A549 (cell line): Measurements from ENCODE around the gene CASK. TPM values are rescaled to one million over a fixed set of nuclear protein-coding genes. Genes with fewer than 3 reads are reported as not detected.

Source experiments
- ATAC-seq, 2 experiments: fragments of 200-7000 bp in 1 of 2; fragments of >200 bp in 1 of 2; cut with Nextera tagmentation in 1 of 2; cut with Tn5 transposase in 1 of 2; 3 replicates each; pipeline versions ENCODE4 v1.8.0 to v1.9.1; 2018 to 2020; ENCODE audit warnings: mild to moderate bottlenecking in 1 of 2, moderate library complexity in 1 of 2
- CTCF ChIA-PET: fragments of 300-600 bp; sonication (Branson Sonifier 250); formaldehyde crosslinking; extraction: SDS; loops from one replicate; lab custom pipeline; 2021; ENCODE audit warnings: antibody characterized with exemption, inconsistent platforms; lab: Yijun Ruan, JAX
- POLR2A ChIA-PET: fragments of 350-600 bp; formaldehyde crosslinking; extraction: SDS; loops from one replicate; lab custom pipeline; 2021; ENCODE audit warnings: antibody characterized with exemption, inconsistent platforms; lab: Yijun Ruan, JAX
- DNase-seq, 2 experiments: peaks; one replicate each; pipeline versions ENCODE4 v3.0.0 to v3.0.0-alpha.2; 2011 to 2016; ENCODE audit warnings: low read depth in 1 of 2, low spot score in 1 of 2
- FAIRE-seq: peaks from 2 replicates; lab custom pipeline; 2011; peaks lifted over from hg19 to GRCh38; lab: Jason Lieb, UNC
- H3K27ac ChIP-seq, 2 experiments: fragments of >200 bp; sonication (Bioruptor Twin); formaldehyde crosslinking; 3 replicates each; pipeline ENCODE4 v1.5.1; 2016 to 2017
- H3K4me1 ChIP-seq: fragments of >200 bp; sonication (Bioruptor Twin); formaldehyde crosslinking; 3 replicates; pipeline ENCODE4 v1.6.1; 2016
- H3K4me2 ChIP-seq: fragments of >200 bp; sonication (Bioruptor Twin); formaldehyde crosslinking; 3 replicates; pipeline ENCODE4 v1.6.1; 2016
- H3K4me3 ChIP-seq: fragments of >200 bp; sonication (Bioruptor Twin); formaldehyde crosslinking; 3 replicates; pipeline ENCODE4 v1.5.1; 2016
- H3K9me3 ChIP-seq: fragments of >200 bp; sonication (Bioruptor Twin); formaldehyde crosslinking; 3 replicates; pipeline ENCODE4 v1.6.1; 2016
- BCL3 ChIP-seq: fragments of >200 bp; sonication (Bioruptor Twin); formaldehyde crosslinking; IDR thresholded peaks from 3 replicates; pipeline ENCODE4 v1.6.1; 2016
- BHLHE40 ChIP-seq: IDR thresholded peaks from 2 replicates; pipeline ENCODE4 v1.6.1; 2012; ENCODE audit warnings: low read depth, low read length, inconsistent platforms
- E2F6 ChIP-seq: IDR thresholded peaks from 2 replicates; pipeline ENCODE4 v1.6.1; 2012; ENCODE audit warnings: low read depth, borderline replicate concordance
- EHMT2 ChIP-seq: fragments of 200-600 bp; sonication (generic); IDR thresholded peaks from 2 replicates; pipeline ENCODE4 v1.6.1; 2016; ENCODE audit warnings: antibody characterized with exemption, low read depth, mild to moderate bottlenecking, moderate library complexity
- ESRRA ChIP-seq: fragments of 150-350 bp; IDR thresholded peaks from 2 replicates; pipeline ENCODE4 v1.6.1; 2014; ENCODE audit warnings: mild to moderate bottlenecking, low read length, borderline replicate concordance
- FOXS1 ChIP-seq: fragments of 250-450 bp; sonication (Bioruptor Pico); IDR thresholded peaks from 2 replicates; pipeline ENCODE4 v1.5.0; 2020; ENCODE audit warnings: mild to moderate bottlenecking, moderate library complexity
- GATA3 ChIP-seq: IDR thresholded peaks from 2 replicates; pipeline ENCODE4 v1.6.1; 2012; ENCODE audit warnings: borderline replicate concordance
- HOXA7 ChIP-seq: fragments of 250-450 bp; sonication (Bioruptor Pico); IDR thresholded peaks from 2 replicates; pipeline ENCODE4 v1.5.0; 2020; ENCODE audit warnings: mild to moderate bottlenecking, moderate library complexity
- JUN ChIP-seq, 2 experiments: fragments of >200 bp; sonication (Bioruptor Twin); formaldehyde crosslinking; IDR thresholded peaks; 2 replicates in 1 of 2; 3 replicates in 1 of 2; pipeline ENCODE4 v1.6.1; 2016 to 2017
- KDM5A ChIP-seq: fragments of 200-600 bp; sonication (generic); IDR thresholded peaks from 2 replicates; pipeline ENCODE4 v1.6.1; 2016; ENCODE audit warnings: antibody characterized with exemption, mild to moderate bottlenecking
- NFE2L2 ChIP-seq: fragments of 150-350 bp; conservative IDR thresholded peaks from 2 replicates; pipeline ENCODE4 v1.6.1; 2014; ENCODE audit warnings: low read length
- NR3C1 ChIP-seq: fragments of >200 bp; sonication (Bioruptor Twin); formaldehyde crosslinking; IDR thresholded peaks from 3 replicates; pipeline ENCODE4 v1.6.1; 2017
- PHF8 ChIP-seq: fragments of 200-600 bp; sonication (generic); IDR thresholded peaks from 2 replicates; pipeline ENCODE4 v1.6.1; 2016; ENCODE audit warnings: low read depth, mild to moderate bottlenecking, antibody characterized with exemption, moderate library complexity, borderline replicate concordance
- POLR2AphosphoS2 ChIP-seq: conservative IDR thresholded peaks from 2 replicates; pipeline ENCODE4 v1.6.1; 2012; ENCODE audit warnings: low read length, improper control_type of control experiment, inconsistent platforms
- RAD21 ChIP-seq, 2 experiments: fragments of >200 bp in 1 of 2; sonication (Bioruptor Twin) in 1 of 2; formaldehyde crosslinking in 1 of 2; IDR thresholded peaks in 1 of 2; conservative IDR thresholded peaks in 1 of 2; 2 replicates in 1 of 2; 3 replicates in 1 of 2; pipeline ENCODE4 v1.6.1; 2012 to 2018; ENCODE audit warnings: inconsistent platforms in 1 of 2
- REST ChIP-seq: fragments of 200-600 bp; sonication (generic); IDR thresholded peaks from 2 replicates; pipeline ENCODE4 v1.6.1; 2016; ENCODE audit warnings: antibody characterized with exemption, mild to moderate bottlenecking, moderate library complexity
- SMC3 ChIP-seq: fragments of >200 bp; sonication (Bioruptor Twin); formaldehyde crosslinking; IDR thresholded peaks from 3 replicates; pipeline ENCODE4 v1.6.1; 2018; ENCODE audit warnings: inconsistent platforms
- ZFP36 ChIP-seq: fragments of 450-650 bp; IDR thresholded peaks from 2 replicates; pipeline ENCODE4 v1.6.1; 2014; ENCODE audit warnings: borderline replicate concordance; ENCODE audit not compliant: partially characterized antibody
- ZNF302 ChIP-seq: fragments of 250-450 bp; sonication (Bioruptor Pico); IDR thresholded peaks from 2 replicates; pipeline ENCODE4 v1.9.0; 2021; ENCODE audit warnings: inconsistent platforms, mild to moderate bottlenecking, moderate library complexity
- ZSCAN20 ChIP-seq: fragments of 250-450 bp; sonication (Bioruptor Pico); IDR thresholded peaks from 2 replicates; pipeline ENCODE4 v1.8.0; 2022; ENCODE audit warnings: mild to moderate bottlenecking, moderate library complexity
- WGBS: methylation state at CpG from one replicate; pipeline ENCODE4 v1.1.6; 2017; ENCODE audit errors: missing lambda C conversion rate; 5-methylcytosine and 5-hydroxymethylcytosine counted together
- polyA plus RNA-seq, 4 experiments: library from polyadenylated mRNA; depleted of rRNA in 3 of 4; stranded (reverse); fragments of >200 nt; fragmentation: RNase III in 1 of 4; extraction: RNeasy Plus Mini Kit Qiagen cat#74134 plus additional on column Dnase treatment in 1 of 4; gene quantifications; 2 replicates in 3 of 4; 3 replicates in 1 of 4; pipeline ENCODE4 v1.2.3, GENCODE V29; 2011 to 2017
- TF ChIP-seq, protein P1 (sequence below): fragments of >200 bp; sonication (Bioruptor Twin); formaldehyde crosslinking; IDR thresholded peaks from 3 replicates; pipeline ENCODE4 v1.5.1; 2016

CASK gene
- polyA plus RNA-seq, 2 of the 4 experiments (the other 2 are of a cell fraction) = 23.3 to 57.6 TPM

DNA sequence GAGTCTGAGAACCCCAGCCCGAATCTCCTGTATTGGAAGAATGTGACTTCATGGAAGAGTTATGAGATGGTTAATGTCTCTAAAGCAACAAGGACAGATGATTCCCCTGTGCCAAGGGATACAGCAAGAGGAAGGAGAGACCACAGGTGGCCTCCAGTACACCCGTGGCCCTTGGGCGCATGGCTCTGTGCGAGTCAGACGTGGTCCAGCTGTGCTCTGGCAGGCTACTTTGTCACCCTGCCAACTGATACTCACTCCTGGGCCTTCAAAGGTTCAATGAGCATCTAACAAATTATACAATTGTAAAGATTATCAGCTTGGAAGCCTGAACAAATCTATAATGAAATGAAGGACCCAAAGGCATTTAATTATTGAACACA is 404.5 kb downstream of the CASK start:
- WGBS = 48% methylated on average over 4 of the region's 5 CpGs
- Histone ChIP-seq H3K4me2 (no peak overlapping the region), H3K4me3 (no peak overlapping the region), H3K9me3 (no peaks in the 10 kb centered on the region), H3K27ac (no peak overlapping the region), H3K4me1 (no peaks in the 10 kb centered on the region)
- ATAC-seq = no peak
- no peak for TF ChIP-seq FOXS1 (CRISPR knock-in tag)
- TF ChIP-seq NFE2L2 = no peak
- TF ChIP-seq E2F6 = no peak
- no peak for TF ChIP-seq JUN (IDR thresholded peaks at IDR 0.05)
- TF ChIP-seq BCL3 = no peak
- TF ChIP-seq ZFP36 = no peak
- no peak for TF ChIP-seq BHLHE40
- no peak for TF ChIP-seq GATA3
- TF ChIP-seq POLR2AphosphoS2 = no peak
- no peak for TF ChIP-seq ESRRA
- TF ChIP-seq NR3C1 = no peak
- no peak for TF ChIP-seq HOXA7 (CRISPR knock-in tag)
- no peak for TF ChIP-seq RAD21 (conservative IDR thresholded peaks at IDR 0.05 in 1 of 2, IDR thresholded peaks at IDR 0.05 in 1 of 2)
- TF ChIP-seq KDM5A = no peak
- no peak for TF ChIP-seq EHMT2
- TF ChIP-seq ZSCAN20 = no peak
- TF ChIP-seq, protein P1, sequence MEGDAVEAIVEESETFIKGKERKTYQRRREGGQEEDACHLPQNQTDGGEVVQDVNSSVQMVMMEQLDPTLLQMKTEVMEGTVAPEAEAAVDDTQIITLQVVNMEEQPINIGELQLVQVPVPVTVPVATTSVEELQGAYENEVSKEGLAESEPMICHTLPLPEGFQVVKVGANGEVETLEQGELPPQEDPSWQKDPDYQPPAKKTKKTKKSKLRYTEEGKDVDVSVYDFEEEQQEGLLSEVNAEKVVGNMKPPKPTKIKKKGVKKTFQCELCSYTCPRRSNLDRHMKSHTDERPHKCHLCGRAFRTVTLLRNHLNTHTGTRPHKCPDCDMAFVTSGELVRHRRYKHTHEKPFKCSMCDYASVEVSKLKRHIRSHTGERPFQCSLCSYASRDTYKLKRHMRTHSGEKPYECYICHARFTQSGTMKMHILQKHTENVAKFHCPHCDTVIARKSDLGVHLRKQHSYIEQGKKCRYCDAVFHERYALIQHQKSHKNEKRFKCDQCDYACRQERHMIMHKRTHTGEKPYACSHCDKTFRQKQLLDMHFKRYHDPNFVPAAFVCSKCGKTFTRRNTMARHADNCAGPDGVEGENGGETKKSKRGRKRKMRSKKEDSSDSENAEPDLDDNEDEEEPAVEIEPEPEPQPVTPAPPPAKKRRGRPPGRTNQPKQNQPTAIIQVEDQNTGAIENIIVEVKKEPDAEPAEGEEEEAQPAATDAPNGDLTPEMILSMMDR = no peak
- no peak for TF ChIP-seq PHF8
- ChIA-PET POLR2A (no interaction called here), CTCF (no interaction called here)
- no peak for FAIRE-seq
- no peak for DNase-seq

- CTCF ChIA-PET = no interaction called here
- H3K4me2 ChIP-seq = no peak overlapping the region
These were observed 405.1 kb downstream of the CASK start for GRCh38 chrX:41518127-41518840.

More at GRCh38 chrX:41518127-41518840, 405.1 kb downstream of the CASK start:
- H3K4me1 ChIP-seq = no peaks in the 10 kb centered on the region
- ATAC-seq (no peak), DNase-seq (no peak), FAIRE-seq (no peak)
- no peak overlapping the region for H3K4me3 ChIP-seq
- no peak for TF ChIP-seq ZNF302 (CRISPR knock-in tag)
- TF ChIP-seq NR3C1 = no peak
- no peak for TF ChIP-seq SMC3
- no peak for TF ChIP-seq REST
- H3K9me3 ChIP-seq = no peaks in the 10 kb centered on the region
- no peak overlapping the region for H3K27ac ChIP-seq
- 91% methylated on average over 9 of the region's 9 CpGs for WGBS
- POLR2A ChIA-PET = no interaction called here
